PC-3 (cell line): ENCODE results near the gene NHLH1. TPM values are rescaled to one million over a fixed set of nuclear protein-coding genes. Genes with fewer than 3 reads are reported as not detected.

Experiments used
- ATAC-seq: fragments of 200-7000 bp; cut with Tn5 transposase; 2 replicates; pipeline ENCODE4 v1.9.1; 2020; ENCODE audit warnings: mild to moderate bottlenecking, moderate library complexity
- BruUV-seq: library from RNA; stranded (reverse); fragments of 400-500 nt; replicated peaks from 2 replicates; lab custom pipeline; 2021; lab: Mats Ljungman, UMichigan
- CTCF ChIA-PET: fragments of 300-600 bp; sonication (Branson Sonifier 250); formaldehyde crosslinking; loops from one replicate; lab custom pipeline; 2022; ENCODE audit warnings: antibody characterized with exemption; lab: Charles Lee
- POLR2A ChIA-PET: fragments of 300-600 bp; sonication (Branson Sonifier 250); formaldehyde crosslinking; loops from one replicate; lab custom pipeline; 2022; ENCODE audit warnings: antibody characterized with exemption; ENCODE audit not compliant: unreplicated experiment; lab: Charles Lee
- DNase-seq: peaks from one replicate; pipeline ENCODE4 v3.0.0-alpha.2; 2015
- H2AFZ ChIP-seq: fragments of 300-600 bp; sonication (generic); 2 replicates; pipeline ENCODE4 v1.6.0; 2016; ENCODE audit warnings: antibody characterized with exemption, low read length
- H3F3A ChIP-seq: fragments of 300-600 bp; sonication (generic); one replicate; pipeline ENCODE4 v1.6.0; 2017; ENCODE audit warnings: antibody characterized with exemption, low read length, control low read depth, mild to moderate bottlenecking; ENCODE audit not compliant: unreplicated experiment
- H3K27ac ChIP-seq: fragments of 300-600 bp; sonication (generic); 2 replicates; pipeline ENCODE4 v1.5.1; 2016; ENCODE audit warnings: mild to moderate bottlenecking, low read length
- H3K27me3 ChIP-seq: fragments of 300-600 bp; sonication (generic); 2 replicates; pipeline ENCODE4 v1.6.1; 2016; ENCODE audit warnings: low read length, mixed read lengths
- H3K36me3 ChIP-seq: fragments of 300-600 bp; sonication (generic); 2 replicates; pipeline ENCODE4 v1.6.1; 2016; ENCODE audit warnings: low read depth, mixed run types, low read length, mixed read lengths
- H3K4me1 ChIP-seq: fragments of 300-600 bp; sonication (generic); 2 replicates; pipeline ENCODE4 v1.5.1; 2016; ENCODE audit warnings: low read length; ENCODE audit not compliant: insufficient read depth
- H3K4me2 ChIP-seq: fragments of 300-600 bp; sonication (generic); 2 replicates; pipeline ENCODE4 v1.6.0; 2016; ENCODE audit warnings: low read length
- H3K4me3 ChIP-seq: fragments of 300-600 bp; sonication (generic); 2 replicates; pipeline ENCODE4 v1.5.1; 2016; ENCODE audit warnings: mild to moderate bottlenecking, low read length, mixed read lengths
- H3K79me2 ChIP-seq: fragments of 300-600 bp; sonication (generic); 2 replicates; pipeline ENCODE4 v1.6.1; 2017; ENCODE audit warnings: low read length, mixed read lengths
- H3K9ac ChIP-seq: fragments of 300-600 bp; sonication (generic); 2 replicates; pipeline ENCODE4 v1.6.0; 2016; ENCODE audit warnings: mild to moderate bottlenecking, low read length
- H3K9me2 ChIP-seq: fragments of 300-600 bp; sonication (generic); replicated peaks from 2 replicates; pipeline ENCODE4 v1.6.1; 2016; ENCODE audit warnings: mixed run types, low read length, mixed read lengths
- H3K9me3 ChIP-seq: fragments of 300-600 bp; sonication (generic); 2 replicates; pipeline ENCODE4 v1.6.1; 2016; ENCODE audit warnings: low read length, mixed read lengths
- H4K20me1 ChIP-seq: fragments of 300-600 bp; sonication (generic); 2 replicates; pipeline ENCODE4 v1.6.1; 2016; ENCODE audit warnings: low read length, mixed read lengths
- EZH2 ChIP-seq: fragments of 300-600 bp; sonication (generic); IDR thresholded peaks from one replicate; pipeline ENCODE4 v1.6.1; 2017; ENCODE audit warnings: antibody characterized with exemption, mild to moderate bottlenecking, low read length; ENCODE audit not compliant: unreplicated experiment
- EZH2phosphoT487 ChIP-seq: fragments of 300-600 bp; sonication (generic); IDR thresholded peaks from 2 replicates; pipeline ENCODE4 v1.6.1; 2018; ENCODE audit warnings: mild to moderate bottlenecking, antibody characterized with exemption, low read length, borderline replicate concordance
- intact Hi-C: fragments of 100-400 bp; cut with micrococcal nuclease; formaldehyde crosslinking; loops from 2 replicates; pipeline ENCODE4 v1.9.0; 2023
- total RNA-seq: library from RNA; depleted of rRNA; stranded (reverse); fragments of >200 nt; gene quantifications from 2 replicates; pipeline ENCODE4 v1.2.3, GENCODE V29; 2014
- TF ChIP-seq, protein P1 (sequence below): fragments of 300-600 bp; sonication (generic); conservative IDR thresholded peaks from 2 replicates; pipeline ENCODE4 v1.5.1; 2017; ENCODE audit warnings: antibody characterized with exemption, low read depth, mild to moderate bottlenecking, low read length

NHLH1 gene
- total RNA-seq, 1 experiment from 2014 or later = not detected

DNA sequence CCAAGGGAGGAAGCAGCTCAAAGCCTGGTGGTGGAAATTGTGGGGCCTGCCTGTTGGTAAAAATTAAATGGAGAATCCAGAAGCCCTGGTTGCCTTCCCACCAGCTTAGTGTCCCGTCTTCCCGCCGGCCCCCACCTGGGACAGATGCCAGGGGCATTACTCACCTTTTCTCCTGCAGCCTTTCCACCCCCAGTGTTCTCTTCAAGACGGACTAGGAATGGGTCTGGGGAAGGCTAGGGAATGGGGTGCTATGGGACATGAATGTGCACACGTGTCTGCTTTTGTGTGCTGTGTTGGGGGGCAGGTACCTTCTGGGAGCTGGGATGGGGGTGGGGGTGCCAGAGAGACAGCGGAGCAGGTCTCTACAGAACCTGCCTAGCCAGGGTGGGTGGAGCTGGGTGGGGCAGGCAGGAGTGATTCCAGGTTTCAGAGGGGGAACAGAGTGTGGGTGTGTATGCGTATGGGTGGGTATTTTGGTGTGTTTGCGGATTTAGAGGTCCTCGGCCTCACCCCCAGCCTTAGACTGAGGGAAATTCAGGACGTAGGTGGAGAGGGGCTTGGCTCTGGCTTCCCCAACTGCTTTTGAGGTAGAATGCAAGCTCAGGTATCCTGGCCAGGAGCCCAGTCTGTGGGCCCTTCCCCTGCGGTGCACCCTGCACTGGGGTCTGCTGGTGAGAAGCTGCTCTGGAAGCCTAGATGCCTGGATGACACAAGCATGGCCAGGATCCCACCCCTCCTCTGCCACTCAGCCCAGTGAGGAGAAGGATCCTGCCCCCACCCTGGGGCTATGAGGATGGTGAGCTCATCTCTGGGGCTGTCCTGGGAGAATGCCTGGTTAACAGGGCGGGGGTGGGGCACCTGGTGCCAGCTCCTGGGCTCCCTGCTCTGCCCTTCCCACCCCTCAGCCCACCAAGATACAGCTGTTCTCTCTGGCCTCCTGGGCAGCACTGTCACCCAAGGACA lies 41.2 kb downstream of the NHLH1 start:
- Histone ChIP-seq H4K20me1 (no peaks in the 10 kb centered on the region), H3K4me2 (peak overlapping the region; percentile 79), H3F3A (no peaks in the 10 kb centered on the region), H3K27me3 (peaks cover 11% of the 10 kb centered on the region), H3K9ac (0 out of 2 replicates have a peak overlapping the region, but pooled peaks have one; percentile 9), H2AFZ (peak overlapping the region; percentile 24), H3K27ac (peak overlapping the region; percentile 59), H3K9me2 (no peaks in the 10 kb centered on the region), H3K79me2 (no peaks in the 10 kb centered on the region), H3K9me3 (no peaks in the 10 kb centered on the region), H3K4me3 (peak overlapping the region; percentile 46; the same call in 1 of the 2 replicates), H3K4me1 (peaks cover 25% of the 10 kb centered on the region), H3K36me3 (no peaks in the 10 kb centered on the region)
- BruUV-seq = no TSS peak
- DNase-seq (peak; percentile 84), ATAC-seq (peak; percentile 42)
- intact Hi-C loops = no loop called here
- ChIA-PET POLR2A (no interaction called here), CTCF (interaction anchor here (0.5 to 0.6 kb wide), 5 partner anchors 16 to 747 kb away, joined by 3 to 13 read pairs (median 7); no protein-coding TSS in a partner anchor)
- TF ChIP-seq, protein P1, sequence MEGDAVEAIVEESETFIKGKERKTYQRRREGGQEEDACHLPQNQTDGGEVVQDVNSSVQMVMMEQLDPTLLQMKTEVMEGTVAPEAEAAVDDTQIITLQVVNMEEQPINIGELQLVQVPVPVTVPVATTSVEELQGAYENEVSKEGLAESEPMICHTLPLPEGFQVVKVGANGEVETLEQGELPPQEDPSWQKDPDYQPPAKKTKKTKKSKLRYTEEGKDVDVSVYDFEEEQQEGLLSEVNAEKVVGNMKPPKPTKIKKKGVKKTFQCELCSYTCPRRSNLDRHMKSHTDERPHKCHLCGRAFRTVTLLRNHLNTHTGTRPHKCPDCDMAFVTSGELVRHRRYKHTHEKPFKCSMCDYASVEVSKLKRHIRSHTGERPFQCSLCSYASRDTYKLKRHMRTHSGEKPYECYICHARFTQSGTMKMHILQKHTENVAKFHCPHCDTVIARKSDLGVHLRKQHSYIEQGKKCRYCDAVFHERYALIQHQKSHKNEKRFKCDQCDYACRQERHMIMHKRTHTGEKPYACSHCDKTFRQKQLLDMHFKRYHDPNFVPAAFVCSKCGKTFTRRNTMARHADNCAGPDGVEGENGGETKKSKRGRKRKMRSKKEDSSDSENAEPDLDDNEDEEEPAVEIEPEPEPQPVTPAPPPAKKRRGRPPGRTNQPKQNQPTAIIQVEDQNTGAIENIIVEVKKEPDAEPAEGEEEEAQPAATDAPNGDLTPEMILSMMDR = no peak
- TF ChIP-seq EZH2phosphoT487 (no peak), EZH2 (no peak)

DNA sequence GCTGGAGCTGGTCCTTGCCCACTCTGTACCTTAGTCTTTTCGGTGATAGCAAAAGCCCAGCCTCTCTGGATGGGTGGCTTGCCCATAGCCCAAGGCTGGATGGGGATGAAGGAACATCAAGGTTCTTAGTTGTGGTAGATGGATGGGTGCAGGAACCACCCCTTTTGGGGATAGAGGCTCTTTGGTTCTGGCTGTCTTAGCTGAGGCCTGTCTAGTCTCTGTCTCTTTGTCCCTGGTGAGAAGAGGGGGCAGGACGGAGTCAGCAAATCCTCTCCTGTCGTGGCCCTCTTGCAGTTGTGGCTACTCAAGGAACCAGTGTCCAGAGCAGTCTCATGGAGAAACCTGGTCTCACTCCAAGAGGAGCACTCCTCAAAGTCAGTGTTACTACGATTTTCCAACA lies 42.0 kb downstream of the NHLH1 start:
- ChIA-PET CTCF (interaction anchor here (0.5 kb wide), 1 partner anchor 748 kb away, joined by 3 read pairs; no protein-coding TSS in a partner anchor), POLR2A (no interaction called here)
- H3K9ac ChIP-seq = no peak overlapping the region
- peak overlapping the region; percentile 79 for H3K4me2 ChIP-seq
- TF ChIP-seq EZH2phosphoT487 (no peak), EZH2 (no peak)
- TF ChIP-seq, protein P1 = no peak
- H3K9me2 ChIP-seq = no peaks in the 10 kb centered on the region
- H3K4me3 ChIP-seq = no peak overlapping the region
- no TSS peak for BruUV-seq
- no peaks in the 10 kb centered on the region for H4K20me1 ChIP-seq
- H2AFZ ChIP-seq = peak overlapping the region; percentile 24
- no peak for ATAC-seq
- H3K27me3 ChIP-seq = peaks cover 8% of the 10 kb centered on the region
- no peaks in the 10 kb centered on the region for H3K9me3 ChIP-seq
- no peaks in the 10 kb centered on the region for H3F3A ChIP-seq
- DNase-seq = no peak
- H3K79me2 ChIP-seq = no peaks in the 10 kb centered on the region
- no peak overlapping the region for H3K27ac ChIP-seq
- intact Hi-C loops = no loop called here
- no peaks in the 10 kb centered on the region for H3K36me3 ChIP-seq
- H3K4me1 ChIP-seq = peaks cover 25% of the 10 kb centered on the region
